K562 (cell line): ENCODE measurements around the gene CNGB1.

ENCODE experiments used
- ATF7 ChIP-seq: fragments of 450-650 bp; IDR thresholded peaks from 2 replicates; pipeline ENCODE4 v1.7.1; 2014; ENCODE audit warnings: mild to moderate bottlenecking, moderate library complexity
- EWSR1 ChIP-seq: fragments of 450-650 bp; IDR thresholded peaks from 2 replicates; pipeline ENCODE4 v1.6.1; 2018; ENCODE audit warnings: borderline replicate concordance, mild to moderate bottlenecking, low read depth, moderate library complexity; ENCODE audit not compliant: partially characterized antibody
- EZH2 ChIP-seq: IDR thresholded peaks from 2 replicates; pipeline ENCODE4 v1.6.1; 2012; ENCODE audit warnings: low read depth, mild to moderate bottlenecking, inconsistent platforms, low read length, borderline replicate concordance
- FIP1L1 ChIP-seq: fragments of 200-400 bp; formaldehyde crosslinking; IDR thresholded peaks from 2 replicates; pipeline ENCODE4 v1.6.1; 2018; ENCODE audit warnings: mild to moderate bottlenecking, low read depth, low read length; ENCODE audit not compliant: poor library complexity, severe bottlenecking
- GABPB1 ChIP-seq: sonication (generic); formaldehyde crosslinking; IDR thresholded peaks from 2 replicates; pipeline ENCODE4 v1.8.0; 2022; ENCODE audit warnings: mild to moderate bottlenecking, missing genetic modification reagents
- MTA3 ChIP-seq: fragments of 450-650 bp; formaldehyde crosslinking; IDR thresholded peaks from 2 replicates; pipeline ENCODE4 v1.6.1; 2017; ENCODE audit warnings: mild to moderate bottlenecking, borderline replicate concordance
- NFATC3 ChIP-seq: fragments of 450-650 bp; IDR thresholded peaks from 2 replicates; pipeline ENCODE4 v1.6.1; 2017; ENCODE audit warnings: mild to moderate bottlenecking
- POLR2A ChIP-seq: fragments of 450-650 bp; conservative IDR thresholded peaks from 2 replicates; pipeline ENCODE4 v1.6.1; 2016
- POLR2AphosphoS5 ChIP-seq: IDR thresholded peaks from 2 replicates; pipeline ENCODE4 v1.6.1; 2011; ENCODE audit warnings: mild to moderate bottlenecking, low read depth, low read length, moderate library complexity; ENCODE audit not compliant: control insufficient read depth, insufficient read depth
- PTTG1 ChIP-seq: fragments of 450-650 bp; IDR thresholded peaks from 2 replicates; pipeline ENCODE4 v1.6.1; 2016; ENCODE audit warnings: low read depth, mild to moderate bottlenecking, missing genetic modification characterization, missing compliant biosample characterization
- SMARCC2 ChIP-seq: fragments of 450-650 bp; IDR thresholded peaks from 2 replicates; pipeline ENCODE4 v1.6.1; 2017; ENCODE audit warnings: antibody characterized with exemption, moderate library complexity, mild to moderate bottlenecking, low read depth
- SREBF1 ChIP-seq: fragments of 150-350 bp; IDR thresholded peaks from 2 replicates; pipeline ENCODE4 v1.6.1; 2014; ENCODE audit warnings: antibody characterized with exemption, low read depth, low read length, borderline replicate concordance
- TF ChIP-seq, protein P1 (sequence below), 3 experiments: IDR thresholded peaks in 2 of 3; conservative IDR thresholded peaks in 1 of 3; 2 replicates each; pipeline ENCODE4 v1.5.1; 2011 to 2012; ENCODE audit warnings: low read length in 3 of 3, mild to moderate bottlenecking in 3 of 3, control low read depth in 2 of 3, improper control_type of control experiment in 1 of 3, inconsistent platforms in 1 of 3, low read depth in 1 of 3, mixed read lengths in 1 of 3, moderate library complexity in 1 of 3; ENCODE audit not compliant: insufficient read depth in 2 of 3

- TF ChIP-seq POLR2AphosphoS5 (no peak), NFATC3 (no peak), EWSR1 (no peak), GABPB1 (CRISPR knock-in tag) (no peak), ATF7 (no peak), FIP1L1 (no peak), SREBF1 (no peak), POLR2A (no peak), MTA3 (no peak), SMARCC2 (no peak), EZH2 (no peak), PTTG1 (tag) (no peak)
- TF ChIP-seq, protein P1, sequence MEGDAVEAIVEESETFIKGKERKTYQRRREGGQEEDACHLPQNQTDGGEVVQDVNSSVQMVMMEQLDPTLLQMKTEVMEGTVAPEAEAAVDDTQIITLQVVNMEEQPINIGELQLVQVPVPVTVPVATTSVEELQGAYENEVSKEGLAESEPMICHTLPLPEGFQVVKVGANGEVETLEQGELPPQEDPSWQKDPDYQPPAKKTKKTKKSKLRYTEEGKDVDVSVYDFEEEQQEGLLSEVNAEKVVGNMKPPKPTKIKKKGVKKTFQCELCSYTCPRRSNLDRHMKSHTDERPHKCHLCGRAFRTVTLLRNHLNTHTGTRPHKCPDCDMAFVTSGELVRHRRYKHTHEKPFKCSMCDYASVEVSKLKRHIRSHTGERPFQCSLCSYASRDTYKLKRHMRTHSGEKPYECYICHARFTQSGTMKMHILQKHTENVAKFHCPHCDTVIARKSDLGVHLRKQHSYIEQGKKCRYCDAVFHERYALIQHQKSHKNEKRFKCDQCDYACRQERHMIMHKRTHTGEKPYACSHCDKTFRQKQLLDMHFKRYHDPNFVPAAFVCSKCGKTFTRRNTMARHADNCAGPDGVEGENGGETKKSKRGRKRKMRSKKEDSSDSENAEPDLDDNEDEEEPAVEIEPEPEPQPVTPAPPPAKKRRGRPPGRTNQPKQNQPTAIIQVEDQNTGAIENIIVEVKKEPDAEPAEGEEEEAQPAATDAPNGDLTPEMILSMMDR (IDR thresholded peaks at IDR 0.05 in 2 of 3, conservative IDR thresholded peaks at IDR 0.05 in 1 of 3; ENCODE audit: insufficient read depth in 2 of 3, low read depth in 1 of 3, low read length in 3 of 3): no peak
These were observed 81.8 kb downstream of the CNGB1 start for GRCh38 chr16:57889111-57889510.
